ENCODE measurements around the gene CAP2.

Gene CAP2

GRCh38 chr6:17415321-17415720 is 21.9 kb downstream of the CAP2 start:
- TF ChIP-seq CTCF (conservative IDR thresholded peaks at IDR 0.05) (no peak), ZFX (IDR thresholded peaks at IDR 0.05) (no peak)
- no peak overlapping the region for H3K27ac ChIP-seq

GRCh38 chr6:17416806-17417205 is 23.4 kb downstream of the CAP2 start:
- H3K27ac ChIP-seq: no peak overlapping the region
- TF ChIP-seq CTCF (conservative IDR thresholded peaks at IDR 0.05) (no peak), ZFX (IDR thresholded peaks at IDR 0.05) (no peak)

- H3K27ac ChIP-seq: no peak overlapping the region
- TF ChIP-seq CTCF (conservative IDR thresholded peaks at IDR 0.05): no peak
- no peak for TF ChIP-seq ZFX (IDR thresholded peaks at IDR 0.05)
Measured at GRCh38 chr6:17417817-17418216, 24.4 kb downstream of the CAP2 start.

GRCh38 chr6:17418281-17419188 is 25.1 kb downstream of the CAP2 start:
- no peak overlapping the region for H3K27ac ChIP-seq
- TF ChIP-seq CTCF (conservative IDR thresholded peaks at IDR 0.05): no peak
- TF ChIP-seq ZFX (IDR thresholded peaks at IDR 0.05): no peak

GRCh38 chr6:17419189-17419575 is 25.8 kb downstream of the CAP2 start:
- TF ChIP-seq ZFX (IDR thresholded peaks at IDR 0.05): no peak
- no peak for TF ChIP-seq CTCF (conservative IDR thresholded peaks at IDR 0.05)
- H3K27ac ChIP-seq: no peak overlapping the region

GRCh38 chr6:17420368-17420767 is 27.0 kb downstream of the CAP2 start:
- TF ChIP-seq ZFX (IDR thresholded peaks at IDR 0.05): no peak
- TF ChIP-seq CTCF (conservative IDR thresholded peaks at IDR 0.05): no peak
- no peak overlapping the region for H3K27ac ChIP-seq

GRCh38 chr6:17421406-17421805 is 28.0 kb downstream of the CAP2 start:
- no peak for TF ChIP-seq CTCF (conservative IDR thresholded peaks at IDR 0.05)
- TF ChIP-seq ZFX (IDR thresholded peaks at IDR 0.05): no peak
- H3K27ac ChIP-seq: no peak overlapping the region
